Stimulated activated CD4-positive, alpha-beta T cell treated with anti-CD3 and anti-CD28 coated beads, Interleukin-15, amount 100 ng/mL, for 1 hour (primary cell): ENCODE data around the gene CRACR2B.

Experiments
- DNase-seq, 2 donors: peaks; one replicate each; pipeline ENCODE4 v3.0.0-alpha.2; 2020; ENCODE audit warnings: low read depth in 1 of 2, low spot score in 1 of 2

Gene CRACR2B

DNA sequence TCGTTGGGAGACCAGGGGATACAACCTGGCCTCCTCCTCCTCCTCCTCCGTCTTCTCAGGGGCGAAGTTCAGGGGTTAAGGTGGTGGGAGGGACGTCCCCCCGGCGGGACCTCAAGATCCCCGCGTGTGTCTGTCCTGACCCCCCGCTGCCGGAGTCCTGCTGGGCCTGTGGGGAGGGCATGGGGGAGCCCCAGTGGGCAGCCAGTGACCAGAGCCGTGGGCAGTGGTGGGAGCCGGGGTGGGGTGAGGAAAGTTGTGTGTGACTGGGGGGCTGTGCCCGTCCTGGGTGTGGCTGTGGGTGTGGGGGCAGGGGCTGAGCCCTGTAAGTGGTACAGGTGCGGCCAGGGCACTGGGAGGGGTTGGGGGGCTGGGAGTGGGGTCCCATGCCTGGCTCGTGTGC lies 25.0 kb downstream of the CRACR2B start:
- no peak for DNase-seq

DNA sequence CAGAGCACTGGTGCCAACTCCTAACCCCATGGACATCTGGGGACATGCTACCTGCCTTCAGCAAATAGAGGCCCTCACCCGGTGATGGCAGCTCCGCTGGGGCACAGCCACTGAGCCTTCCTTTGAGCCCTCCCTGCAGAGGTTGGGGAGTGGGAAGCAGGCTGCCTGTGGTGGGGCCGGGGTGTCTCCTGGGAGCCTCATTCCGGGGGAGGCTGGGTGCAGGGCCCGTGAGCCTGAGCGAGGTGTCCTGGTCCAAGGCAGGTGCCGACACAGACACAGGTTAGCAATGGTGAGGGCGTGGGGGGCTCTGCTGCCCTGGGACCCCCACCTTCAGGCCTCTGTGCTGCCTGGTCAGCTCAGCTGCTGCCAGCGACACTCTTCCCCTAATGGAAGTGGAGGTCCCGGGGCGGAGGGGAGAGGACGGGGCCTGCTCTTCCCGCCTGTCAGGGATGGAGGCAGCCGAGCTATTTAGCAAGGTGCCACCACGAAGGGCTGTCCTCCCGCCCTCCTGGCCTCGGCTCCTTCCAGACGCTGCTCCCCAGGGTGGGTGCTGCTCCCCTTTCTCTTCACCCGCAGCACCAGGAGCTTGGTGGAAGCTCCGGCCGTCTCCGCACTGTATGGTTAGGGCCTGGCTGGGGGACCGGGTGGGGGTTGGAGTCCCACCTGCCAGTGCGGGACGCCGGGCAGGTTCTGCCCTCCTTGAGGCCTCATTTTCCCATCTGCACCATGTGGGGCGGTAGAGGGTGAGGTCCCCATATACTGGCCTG lies 26.1 kb downstream of the CRACR2B start:
- DNase-seq: no peak

DNA sequence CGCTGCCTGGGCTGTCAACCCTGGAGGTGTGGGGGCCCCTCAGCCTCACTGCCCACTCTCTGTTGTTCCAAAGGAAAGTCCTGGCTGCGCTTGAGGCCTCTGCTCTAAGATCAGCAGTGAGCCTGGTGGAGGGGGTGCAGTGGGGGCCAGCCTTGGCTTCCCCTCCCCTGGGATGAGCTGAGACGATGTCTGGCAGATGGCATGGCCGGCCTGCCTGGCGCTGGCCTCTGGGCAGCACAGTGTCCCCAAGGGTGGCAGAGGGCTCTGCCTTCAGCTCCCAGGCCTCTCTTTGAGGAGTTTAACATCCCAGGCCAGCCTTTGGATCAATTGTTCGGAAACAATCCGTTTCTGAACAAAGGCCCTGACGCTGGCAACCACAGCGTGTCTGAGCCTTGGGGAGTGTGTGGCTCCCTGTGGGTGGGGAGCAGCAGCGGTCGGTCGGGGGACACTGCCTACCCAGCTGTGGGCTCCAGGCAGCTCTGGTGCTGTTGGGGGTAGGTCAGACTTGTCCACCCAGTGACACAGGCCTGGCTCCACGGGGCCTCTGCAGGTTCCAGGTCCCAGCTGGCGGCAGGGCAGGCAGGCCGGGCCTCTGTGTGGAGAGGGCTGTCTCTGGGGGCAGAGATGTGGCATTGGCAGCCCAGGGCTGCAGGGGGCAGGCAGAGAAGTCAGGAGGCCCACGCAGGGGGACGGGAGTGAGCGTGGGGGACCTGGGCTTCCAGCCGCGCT lies 27.0 kb downstream of the CRACR2B start:
- DNase-seq: no peak

DNA sequence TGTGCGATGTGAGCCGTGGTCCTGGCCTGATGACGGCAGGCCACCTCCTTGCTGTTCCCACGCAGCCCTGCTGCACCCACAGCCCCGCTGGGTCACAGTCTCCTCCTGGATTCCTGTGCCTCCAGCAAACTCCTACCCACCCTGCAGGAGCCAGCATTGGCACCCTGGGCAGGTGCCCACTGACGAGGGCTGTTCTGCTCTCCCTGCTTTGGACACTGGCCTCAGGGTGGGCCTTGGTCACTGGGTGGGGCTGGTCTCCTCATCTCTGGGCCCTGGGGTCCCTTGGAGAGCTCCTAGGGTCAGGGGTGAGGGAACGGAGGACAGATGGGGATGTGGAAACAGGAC lies 27.6 kb downstream of the CRACR2B start:
- DNase-seq: no peak

DNA sequence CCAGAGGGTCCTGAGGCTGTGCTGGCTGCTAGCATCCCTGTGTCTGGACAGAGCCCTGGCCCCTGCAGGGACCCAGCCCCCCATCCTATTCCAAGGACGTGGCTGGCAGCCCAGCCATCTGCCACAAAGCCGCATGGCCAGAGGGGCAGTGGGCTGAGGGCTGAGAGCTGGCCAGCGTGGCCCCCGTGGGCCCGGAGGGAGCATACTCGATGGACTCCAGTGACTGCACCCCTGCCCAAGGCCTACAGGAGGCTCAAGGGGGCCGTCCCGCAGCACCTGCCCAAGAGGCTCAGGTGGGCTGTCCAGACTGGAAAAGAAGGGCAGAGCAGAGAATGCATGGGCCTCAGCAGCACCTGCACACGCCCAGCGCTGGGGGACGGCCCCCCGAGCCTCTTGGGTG lies 28.1 kb downstream of the CRACR2B start:
- DNase-seq: no peak

DNA sequence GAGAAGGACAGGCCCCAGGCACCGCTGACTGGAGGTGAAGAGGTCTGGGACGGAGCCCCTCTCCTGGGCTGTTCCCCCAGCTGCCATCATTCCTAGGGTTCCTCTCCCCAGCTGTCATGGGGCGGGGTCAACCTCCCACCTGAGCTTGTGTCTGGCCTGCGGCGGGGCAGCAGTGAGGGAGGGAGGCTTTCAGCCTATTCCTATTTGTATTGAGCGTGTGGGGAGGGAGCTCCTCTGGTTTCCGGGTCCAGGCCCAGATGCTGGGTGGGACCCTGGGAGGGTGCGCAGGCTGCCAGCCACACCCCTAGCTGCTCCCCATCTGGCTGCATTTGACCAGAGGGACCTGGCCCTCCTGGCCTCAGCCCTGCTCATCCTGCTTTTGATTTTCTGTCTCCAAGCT lies 28.7 kb downstream of the CRACR2B start:
- no peak for DNase-seq

DNA sequence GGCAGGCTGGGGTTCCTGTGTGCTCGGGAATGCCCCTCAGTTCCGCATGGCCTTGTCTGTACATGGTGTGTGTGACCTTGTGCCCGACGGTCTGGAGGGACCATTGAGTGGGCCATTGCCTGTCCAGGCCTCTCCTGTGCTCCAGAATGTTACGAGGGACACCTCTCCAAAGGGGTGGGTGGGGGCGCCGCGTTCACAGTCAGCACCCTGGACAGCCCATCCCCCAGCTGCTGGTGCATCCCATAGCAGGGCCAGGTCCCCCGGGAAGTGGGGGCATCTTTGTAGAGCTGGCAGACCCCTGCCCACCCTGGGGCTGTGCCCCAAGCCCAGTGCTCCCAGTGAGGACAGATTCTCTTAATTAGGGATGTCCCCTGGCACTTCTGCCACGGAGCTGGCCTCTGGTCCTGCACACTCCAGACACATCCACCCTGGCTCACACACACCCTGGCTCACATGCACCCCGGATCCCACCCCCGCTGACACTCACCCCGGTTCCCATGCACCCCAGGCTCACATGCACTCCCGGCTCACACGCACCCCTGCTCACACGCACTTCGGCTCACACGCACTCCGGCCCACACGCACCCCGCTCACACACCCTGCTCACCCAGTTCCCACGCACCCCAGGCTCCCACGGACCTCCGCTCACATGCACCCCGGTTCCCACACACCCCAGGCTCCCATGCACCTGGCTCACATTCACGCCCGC lies 30.5 kb downstream of the CRACR2B start:
- DNase-seq: no peak

DNA sequence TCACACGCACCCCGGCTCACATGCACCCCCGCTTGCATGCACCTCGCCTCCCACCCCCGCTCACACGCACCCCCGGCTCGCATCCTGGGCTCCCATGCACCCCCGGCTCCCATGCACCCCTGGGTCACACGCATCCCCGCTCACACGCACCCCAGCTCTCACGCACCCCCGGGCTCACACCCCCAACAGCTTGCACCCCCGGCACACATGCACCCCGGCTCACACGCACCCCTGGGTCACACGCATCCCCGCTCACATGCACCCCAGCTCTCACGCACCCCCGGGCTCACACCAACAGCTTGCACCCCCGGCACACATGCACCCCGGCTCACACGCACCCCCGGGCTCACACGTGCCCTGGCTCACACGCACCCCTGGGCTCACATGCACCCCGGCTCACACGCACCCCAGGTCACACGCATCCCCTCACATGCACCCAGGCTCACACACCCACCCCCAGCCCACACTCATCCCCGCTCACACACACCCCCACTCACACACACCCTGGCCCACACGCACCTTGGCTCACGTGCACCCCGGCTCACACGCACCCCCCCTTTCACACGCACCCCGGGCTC lies 31.1 kb downstream of the CRACR2B start:
- DNase-seq: no peak

DNA sequence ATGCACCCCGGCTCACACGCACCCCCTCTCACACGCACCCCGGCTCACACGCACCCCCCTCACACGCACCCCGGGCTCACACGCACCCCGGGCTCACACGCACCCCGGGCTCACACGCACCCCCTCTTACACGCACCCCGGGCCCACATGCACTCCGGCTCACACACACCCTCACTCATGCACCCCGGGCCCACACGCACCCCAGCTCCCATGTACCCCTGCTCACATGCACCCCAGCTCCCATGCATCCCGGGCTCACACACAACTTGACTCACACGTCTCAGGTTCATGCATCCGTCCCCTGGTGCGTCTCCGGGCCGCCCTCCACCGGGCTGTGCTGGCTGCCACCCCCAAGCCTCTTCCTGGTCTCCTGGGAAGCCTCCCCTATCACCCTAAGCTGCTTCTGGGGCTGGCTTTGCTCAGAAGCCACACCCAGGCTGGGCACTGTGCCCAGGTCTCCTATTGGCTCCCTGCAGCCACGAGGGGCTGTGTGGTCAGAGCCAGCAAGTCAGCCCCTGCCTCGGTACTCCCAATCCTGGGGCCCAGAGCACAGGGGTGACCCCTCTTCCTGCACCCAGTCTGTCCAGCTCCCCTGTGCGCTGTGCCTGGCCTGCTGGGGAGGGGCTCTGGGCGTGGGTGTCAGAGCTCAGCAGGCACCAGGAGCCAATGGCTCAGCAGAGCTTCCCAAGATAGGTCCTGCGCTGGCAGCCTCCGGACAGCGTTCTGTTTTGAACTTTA lies 31.8 kb downstream of the CRACR2B start:
- no peak for DNase-seq

DNA sequence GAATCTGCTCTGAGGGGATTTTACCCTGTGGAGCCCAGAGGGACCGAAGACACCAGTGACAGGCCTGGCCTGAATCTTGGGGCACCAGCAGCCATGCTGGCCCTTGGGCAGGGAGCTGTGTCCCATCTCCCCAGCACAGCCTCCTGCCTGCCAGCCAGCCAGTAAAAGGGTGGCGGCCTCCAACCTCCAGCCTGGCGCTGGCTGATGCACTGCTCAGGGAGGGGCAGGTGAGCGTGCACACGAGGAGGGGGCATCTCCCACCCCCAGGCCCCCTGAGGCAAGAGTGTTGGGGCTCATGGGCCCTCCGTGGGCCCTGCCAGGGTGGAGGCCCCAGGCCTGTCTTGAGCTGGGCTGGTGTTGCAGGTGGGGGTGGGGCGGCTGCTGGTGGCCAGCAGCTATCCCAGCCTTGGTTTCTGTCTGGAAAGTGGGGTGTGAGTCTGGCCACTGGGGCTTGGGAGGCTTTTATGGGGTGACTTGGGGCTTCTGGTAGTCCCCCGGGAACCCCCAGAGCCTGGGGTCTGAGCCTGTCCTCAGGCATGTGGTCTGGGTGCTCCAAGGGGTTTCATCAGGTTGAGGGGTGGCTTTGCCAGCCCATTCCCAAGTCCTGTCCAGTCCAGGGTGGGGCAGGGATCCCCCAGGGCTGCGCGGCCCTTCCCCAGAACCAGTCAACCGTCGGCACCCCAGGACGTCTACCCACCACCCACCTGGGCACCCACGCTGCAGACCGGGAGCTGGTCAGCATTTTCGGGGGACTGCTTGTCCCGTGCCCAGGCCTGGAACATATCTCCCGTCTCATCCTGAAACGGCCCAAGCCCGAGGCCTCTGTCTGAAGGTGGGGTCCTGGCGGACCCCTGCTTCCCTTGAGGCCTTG lies 32.8 kb downstream of the CRACR2B start:
- no peak for DNase-seq

DNA sequence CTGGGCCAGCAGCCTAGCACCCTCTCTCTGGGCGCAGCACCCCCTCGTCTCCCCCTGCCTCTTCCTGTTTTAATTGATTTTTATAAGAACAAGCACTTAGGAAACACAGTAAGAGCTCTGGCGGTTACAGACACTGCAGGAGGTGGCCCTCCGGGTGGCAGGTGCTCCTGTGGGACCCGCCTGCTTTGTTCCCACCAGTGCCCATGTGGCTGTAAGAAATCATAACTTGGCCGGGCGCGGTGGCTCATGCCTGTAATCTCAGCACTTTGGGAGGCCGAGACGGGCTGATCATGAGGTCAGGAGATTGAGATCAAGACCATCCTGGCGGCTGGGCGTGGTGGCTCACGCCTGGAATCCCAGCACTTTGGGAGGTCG lies 33.4 kb downstream of the CRACR2B start:
- no peak for DNase-seq

DNA sequence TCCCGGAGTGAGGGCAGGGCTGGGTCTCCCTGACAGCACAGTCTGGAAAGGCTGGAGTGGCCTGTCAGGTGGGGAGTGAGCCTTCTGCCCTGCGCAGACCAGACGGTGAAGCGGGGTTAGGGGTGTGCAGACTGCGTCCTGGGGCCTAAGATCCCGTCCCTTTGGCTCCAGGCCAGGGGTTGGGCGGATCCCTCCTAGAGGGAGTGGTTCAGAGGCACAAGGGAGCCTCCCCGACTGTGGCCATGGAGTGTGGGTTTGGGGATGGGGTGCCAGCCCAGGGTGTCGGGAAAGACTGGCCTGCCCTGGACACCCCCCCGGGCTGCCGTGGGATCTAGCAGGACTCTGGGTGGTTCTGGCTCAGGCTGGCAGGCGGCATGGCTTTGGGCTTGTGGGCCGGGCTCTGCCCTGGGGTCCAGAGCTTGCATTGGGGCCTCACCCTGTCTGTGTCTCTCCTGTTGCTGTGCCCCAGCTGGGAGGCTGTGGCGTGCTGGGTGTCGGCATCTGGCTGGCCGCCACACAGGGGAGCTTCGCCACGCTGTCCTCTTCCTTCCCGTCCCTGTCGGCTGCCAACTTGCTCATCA lies 34.5 kb downstream of the CRACR2B start:
- no peak for DNase-seq

DNA sequence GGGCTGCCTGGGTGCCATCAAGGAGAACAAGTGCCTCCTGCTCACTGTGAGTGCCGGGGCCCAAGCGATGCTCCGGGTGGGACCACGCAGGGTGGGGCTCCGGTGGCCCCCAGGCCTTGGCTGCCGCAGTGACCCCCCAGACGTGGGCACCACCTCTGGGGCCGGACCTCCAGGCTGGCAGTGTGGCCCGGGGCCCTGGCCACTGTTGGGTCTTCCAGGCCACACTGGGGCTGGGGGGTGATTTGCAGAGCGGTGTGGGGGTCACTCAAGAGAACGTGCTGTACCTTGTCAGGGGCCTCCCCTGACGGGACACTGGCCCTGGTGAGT lies 34.9 kb downstream of the CRACR2B start:
- DNase-seq: no peak

DNA sequence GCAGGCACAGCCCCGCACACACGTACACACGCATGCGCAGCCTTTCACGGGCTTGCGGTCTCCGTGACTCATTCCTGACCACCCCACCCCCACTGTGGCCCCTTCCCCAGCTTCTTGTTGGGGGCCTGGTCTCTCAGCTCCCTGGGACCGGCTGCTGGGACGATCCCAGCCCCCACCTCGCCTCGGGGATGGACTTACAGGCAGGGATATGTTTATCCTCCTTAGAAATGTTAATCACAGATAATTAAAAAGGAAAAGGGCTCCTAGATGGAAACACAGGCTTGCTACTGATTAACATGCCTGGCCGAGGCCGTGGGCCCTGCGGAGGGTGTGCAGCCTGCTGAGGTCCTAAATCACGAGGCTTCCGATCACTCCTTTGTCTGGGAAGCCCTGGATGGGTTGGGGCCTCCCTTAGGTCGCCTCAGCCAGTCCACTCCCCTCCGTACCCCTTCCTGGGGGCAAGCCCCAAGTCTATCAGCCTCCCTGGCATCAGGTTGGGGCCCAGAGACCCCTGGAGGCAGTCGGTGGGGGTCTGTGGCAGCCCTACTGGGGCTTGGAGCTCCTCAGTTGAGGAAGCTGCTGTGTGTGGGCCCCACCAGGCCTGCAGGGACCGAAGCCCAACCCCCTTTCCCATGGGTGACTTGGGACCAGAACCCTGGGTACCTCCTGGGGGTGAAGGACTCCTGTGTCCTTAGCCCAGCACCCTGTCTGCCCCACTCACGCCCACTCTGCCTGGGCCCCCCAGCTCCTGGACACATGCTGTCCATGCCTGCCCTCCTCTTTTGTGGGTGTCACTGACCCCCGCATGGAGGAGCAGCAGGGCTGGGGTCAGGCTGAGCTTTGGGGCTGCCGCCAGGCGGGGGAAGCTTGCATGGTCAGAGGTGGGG lies 35.5 kb downstream of the CRACR2B start:
- no peak for DNase-seq

DNA sequence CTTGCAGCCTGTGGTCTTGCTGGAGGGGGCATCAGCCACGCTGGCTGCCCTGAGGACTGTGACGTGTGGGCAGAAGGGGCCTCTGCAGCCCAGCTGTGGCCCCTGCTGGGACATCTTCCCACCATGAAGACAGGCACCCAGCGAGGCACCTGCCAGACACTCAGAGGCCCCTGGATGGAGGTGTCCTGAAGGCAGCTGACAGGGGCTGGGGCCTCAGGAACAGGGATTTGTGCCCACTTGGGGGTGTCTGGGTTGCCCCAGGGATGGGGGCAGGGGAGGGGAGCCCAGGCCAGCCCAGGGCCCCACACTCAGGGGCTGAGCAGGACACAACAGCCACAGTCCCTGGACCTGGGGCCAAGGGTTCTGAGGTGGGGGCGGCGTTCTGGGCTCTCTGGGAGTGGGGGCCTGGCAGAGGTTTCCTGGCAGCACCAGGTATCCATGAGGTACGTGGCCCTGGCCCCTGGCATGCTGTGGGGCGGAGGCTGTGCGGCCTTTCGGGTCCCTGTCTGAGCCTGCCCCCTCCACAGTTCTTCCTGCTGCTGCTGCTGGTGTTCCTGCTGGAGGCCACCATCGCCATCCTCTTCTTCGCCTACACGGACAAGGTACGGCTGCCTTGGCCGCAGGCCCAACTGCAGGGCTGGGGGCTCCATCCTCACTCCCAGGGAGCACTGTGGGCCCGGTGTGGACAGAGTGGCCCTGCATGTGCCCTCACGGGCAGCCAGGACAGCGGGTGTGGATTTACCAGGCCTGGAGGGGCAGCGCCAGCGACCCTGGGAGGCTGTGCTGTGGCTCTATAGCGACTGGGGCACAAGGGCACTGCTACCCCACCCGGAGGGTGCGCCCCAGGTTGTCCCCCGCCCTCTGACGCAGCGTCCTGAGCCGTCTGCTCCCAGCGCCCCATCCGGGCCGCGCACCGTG lies 36.5 kb downstream of the CRACR2B start:
- DNase-seq: no peak

DNA sequence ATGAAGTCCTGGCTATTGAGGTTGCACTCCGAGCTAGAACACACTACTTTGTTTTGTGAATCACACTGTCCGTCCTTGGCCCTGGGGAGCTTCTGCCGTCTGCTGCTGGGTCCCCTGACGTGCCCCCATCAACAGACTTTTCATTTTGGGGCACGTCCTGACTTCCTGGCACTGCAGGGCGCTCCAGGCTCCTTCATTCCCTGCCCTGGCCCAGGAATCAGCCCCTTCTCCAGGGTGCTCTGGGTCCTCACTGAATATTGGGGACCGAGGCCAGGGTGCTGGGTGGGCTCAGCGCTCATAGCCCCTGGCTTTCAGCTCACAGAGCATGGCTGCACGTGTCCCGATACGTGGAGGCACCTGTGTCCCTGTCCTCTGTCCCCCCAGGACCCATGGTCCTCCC lies 37.2 kb downstream of the CRACR2B start:
- DNase-seq: no peak

DNA sequence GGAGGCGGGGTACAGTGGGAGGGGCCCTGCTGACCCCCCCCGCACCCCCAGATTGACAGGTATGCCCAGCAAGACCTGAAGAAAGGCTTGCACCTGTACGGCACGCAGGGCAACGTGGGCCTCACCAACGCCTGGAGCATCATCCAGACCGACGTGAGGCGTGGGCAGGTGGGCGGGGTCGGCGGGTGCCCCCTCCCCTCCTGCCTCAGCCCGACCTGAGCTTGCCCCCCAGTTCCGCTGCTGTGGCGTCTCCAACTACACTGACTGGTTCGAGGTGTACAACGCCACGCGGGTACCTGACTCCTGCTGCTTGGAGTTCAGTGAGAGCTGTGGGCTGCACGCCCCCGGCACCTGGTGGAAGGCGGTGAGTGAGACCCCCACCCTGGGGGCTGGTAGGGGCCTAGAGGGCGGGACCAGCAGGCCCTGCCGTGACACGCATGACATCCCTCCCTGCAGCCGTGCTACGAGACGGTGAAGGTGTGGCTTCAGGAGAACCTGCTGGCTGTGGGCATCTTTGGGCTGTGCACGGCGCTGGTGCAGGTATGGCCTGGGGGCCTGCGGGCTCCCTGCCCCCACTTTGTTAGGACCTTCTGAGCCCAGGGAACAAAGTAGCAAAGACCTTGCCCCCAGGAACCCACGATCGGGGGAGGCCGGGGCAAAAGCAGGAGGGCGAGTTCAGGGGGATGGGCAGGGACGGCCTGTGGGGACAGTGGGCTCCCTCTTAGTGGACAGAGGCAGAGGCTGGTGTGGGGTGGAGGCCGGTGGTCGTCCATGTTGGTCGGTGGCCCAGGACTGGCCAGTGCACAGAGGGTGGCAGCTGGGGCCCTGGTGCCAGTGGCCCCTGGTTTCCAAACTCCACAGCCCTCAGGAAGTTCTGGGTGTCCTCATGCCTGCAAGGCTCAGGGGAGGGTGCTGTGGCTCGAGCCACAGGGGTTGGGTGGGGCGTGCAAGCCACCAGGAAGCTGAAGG lies 38.0 kb downstream of the CRACR2B start:
- DNase-seq: no peak
